Measurements from ENCODE around the gene F8.

DNA sequence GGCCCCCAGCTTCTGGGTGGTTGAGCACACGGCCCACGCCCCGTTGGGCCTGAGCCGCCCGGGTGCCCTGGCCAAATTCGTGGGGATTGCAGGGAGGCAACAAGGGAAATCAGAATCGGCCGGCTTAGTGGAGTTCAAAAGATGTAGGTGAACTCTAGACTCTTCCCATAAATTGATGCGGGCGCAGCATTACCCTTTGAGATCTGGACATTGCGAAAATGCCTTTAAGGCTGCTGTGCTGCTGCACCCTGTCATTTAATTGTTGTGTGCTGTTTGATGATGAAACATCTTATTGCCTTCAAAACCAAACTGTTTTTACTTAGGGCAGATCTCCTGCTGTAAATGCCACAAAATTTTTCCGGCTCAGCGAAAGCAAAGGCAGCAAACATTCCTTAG lies 216.8 kb downstream of the F8 start:
- no peak for TF ChIP-seq POLR2AphosphoS5 (IDR thresholded peaks at IDR 0.05; ENCODE audit: low read depth, low read length)
- TF ChIP-seq, protein P1, sequence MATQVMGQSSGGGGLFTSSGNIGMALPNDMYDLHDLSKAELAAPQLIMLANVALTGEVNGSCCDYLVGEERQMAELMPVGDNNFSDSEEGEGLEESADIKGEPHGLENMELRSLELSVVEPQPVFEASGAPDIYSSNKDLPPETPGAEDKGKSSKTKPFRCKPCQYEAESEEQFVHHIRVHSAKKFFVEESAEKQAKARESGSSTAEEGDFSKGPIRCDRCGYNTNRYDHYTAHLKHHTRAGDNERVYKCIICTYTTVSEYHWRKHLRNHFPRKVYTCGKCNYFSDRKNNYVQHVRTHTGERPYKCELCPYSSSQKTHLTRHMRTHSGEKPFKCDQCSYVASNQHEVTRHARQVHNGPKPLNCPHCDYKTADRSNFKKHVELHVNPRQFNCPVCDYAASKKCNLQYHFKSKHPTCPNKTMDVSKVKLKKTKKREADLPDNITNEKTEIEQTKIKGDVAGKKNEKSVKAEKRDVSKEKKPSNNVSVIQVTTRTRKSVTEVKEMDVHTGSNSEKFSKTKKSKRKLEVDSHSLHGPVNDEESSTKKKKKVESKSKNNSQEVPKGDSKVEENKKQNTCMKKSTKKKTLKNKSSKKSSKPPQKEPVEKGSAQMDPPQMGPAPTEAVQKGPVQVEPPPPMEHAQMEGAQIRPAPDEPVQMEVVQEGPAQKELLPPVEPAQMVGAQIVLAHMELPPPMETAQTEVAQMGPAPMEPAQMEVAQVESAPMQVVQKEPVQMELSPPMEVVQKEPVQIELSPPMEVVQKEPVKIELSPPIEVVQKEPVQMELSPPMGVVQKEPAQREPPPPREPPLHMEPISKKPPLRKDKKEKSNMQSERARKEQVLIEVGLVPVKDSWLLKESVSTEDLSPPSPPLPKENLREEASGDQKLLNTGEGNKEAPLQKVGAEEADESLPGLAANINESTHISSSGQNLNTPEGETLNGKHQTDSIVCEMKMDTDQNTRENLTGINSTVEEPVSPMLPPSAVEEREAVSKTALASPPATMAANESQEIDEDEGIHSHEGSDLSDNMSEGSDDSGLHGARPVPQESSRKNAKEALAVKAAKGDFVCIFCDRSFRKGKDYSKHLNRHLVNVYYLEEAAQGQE (IDR thresholded peaks at IDR 0.05; ENCODE audit: insufficient read depth in 1 of 2, low read depth in 2 of 2, low read length in 2 of 2) = no peak
- no peak for TF ChIP-seq TAF1 (IDR thresholded peaks at IDR 0.05; ENCODE audit: borderline replicate concordance, insufficient read depth, low read length)
- no peak for TF ChIP-seq SIN3A (IDR thresholded peaks at IDR 0.05; ENCODE audit: borderline replicate concordance, insufficient read depth, low read length)
- no peak for TF ChIP-seq FOXP2 (optimal IDR thresholded peaks at IDR 0.05; ENCODE audit: borderline replicate concordance, extremely low read depth, extremely low read length, insufficient read depth)
